Medulla oblongata (tissue), 1 donor: ENCODE measurements around the gene PKNOX2.

Experiments used
- DNase-seq: peaks from one replicate; pipeline ENCODE4 v3.0.0-alpha.2; 2015; ENCODE audit errors: extremely low spot score

The PKNOX2 gene

GRCh38 chr11:125441648-125442410 is 277.3 kb downstream of the PKNOX2 start:
- DNase-seq = peak; percentile 65

- DNase-seq = no peak
These were observed 278.4 kb downstream of the PKNOX2 start for GRCh38 chr11:125442946-125443345.

DNA sequence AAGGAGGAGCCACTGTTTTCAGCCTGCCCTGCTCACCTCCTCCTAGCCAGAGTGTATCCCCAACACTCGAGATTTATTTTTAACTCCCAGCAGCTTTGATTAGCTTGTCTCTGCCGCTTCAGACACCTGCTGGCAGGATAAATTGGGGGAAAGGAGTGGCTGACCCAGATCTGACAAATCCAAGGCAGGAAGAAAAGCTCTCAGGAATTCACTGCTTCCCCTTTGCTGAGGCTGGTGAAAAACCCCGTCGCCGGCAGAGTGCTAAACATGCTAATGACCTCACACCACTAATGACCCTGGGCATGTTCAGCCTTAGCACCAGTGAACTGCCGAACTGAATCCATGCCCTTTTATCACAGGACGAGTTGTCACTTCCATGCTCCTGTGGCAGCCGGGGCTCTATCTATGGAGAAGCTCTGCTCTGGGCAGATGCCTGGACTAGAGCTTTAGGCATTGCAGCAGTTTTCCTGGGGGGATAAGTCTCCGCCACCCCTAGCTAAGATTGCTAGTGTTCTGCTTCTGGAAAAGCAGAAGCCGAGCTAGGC is 279.3 kb downstream of the PKNOX2 start:
- DNase-seq = no peak

DNA sequence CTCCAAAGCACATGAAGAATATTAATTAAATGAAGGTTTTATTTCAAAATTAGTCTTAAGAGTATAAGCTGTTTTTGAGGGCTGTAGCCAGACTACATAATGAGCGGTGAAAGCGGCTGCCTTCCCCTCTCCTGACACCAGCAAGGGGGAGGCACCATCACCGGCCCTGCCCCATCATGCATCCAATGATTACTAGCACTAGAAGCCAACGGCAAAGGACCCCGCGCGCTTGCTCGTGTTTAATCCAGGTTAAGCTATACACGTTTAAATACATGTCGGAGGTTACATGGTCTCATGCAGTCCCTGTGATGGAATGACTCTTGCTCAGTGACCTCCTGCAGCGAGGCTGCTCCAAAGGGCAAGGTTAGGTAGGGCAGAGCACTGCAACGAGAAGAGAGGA is 281.2 kb downstream of the PKNOX2 start:
- DNase-seq = no peak

DNA sequence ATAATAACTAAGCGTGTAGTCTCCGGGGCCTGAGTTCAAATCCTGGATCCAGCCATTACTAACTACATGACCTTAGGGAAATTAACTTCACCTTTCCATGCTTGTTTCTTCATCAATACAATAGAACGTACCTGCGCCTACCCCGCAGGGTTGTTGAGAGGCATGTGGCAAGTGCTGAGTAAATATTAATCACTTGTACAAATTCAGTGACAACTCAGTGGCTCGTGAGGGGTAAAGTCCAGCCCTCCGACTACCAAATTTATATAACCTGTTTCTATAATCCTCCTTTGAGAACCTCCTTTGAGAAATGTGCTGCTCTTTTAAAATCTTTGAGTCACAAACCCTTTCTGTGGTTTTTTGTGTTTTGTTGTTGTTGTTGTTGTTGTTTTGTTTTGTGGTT is 281.7 kb downstream of the PKNOX2 start:
- DNase-seq = no peak

DNA sequence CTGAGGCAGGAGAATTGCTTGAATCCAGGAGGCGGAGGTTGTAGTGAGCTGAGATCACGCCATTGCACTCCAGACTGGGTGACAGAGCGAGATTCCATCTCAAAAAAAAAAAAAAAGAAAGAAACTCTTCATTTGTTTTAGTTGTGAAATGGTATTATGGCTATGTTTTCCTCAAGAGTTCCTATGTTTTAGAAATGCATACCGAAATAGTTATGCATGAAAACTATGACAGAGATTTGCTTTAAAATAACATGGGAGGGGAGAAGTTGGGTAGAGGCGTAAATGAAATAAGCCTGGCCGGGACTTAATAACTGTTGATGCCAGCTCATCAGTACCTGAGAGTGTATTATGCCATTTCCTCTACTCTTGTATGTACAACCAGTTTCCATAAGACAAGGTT is 283.2 kb downstream of the PKNOX2 start:
- DNase-seq = no peak

DNA sequence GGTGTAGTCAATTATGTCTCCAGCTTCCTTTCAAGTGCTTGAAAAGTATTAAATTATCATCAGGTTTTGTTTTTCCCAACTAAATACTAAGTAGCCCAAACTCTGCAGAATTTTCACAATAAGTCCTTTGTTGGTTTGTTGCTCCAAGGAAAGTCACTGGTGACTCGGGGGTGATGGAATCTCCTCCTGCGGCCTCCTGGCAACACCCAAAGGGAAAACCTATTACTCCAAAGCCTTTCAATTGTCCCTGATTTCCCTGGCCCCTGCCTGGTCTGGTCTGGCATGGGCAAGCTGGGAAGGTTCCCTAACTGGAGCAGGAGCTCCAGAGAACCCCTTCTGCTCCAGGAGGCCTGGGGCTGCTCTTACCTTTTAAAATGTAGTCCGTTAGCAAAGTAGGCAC is 283.6 kb downstream of the PKNOX2 start:
- DNase-seq = peak; percentile 75

DNA sequence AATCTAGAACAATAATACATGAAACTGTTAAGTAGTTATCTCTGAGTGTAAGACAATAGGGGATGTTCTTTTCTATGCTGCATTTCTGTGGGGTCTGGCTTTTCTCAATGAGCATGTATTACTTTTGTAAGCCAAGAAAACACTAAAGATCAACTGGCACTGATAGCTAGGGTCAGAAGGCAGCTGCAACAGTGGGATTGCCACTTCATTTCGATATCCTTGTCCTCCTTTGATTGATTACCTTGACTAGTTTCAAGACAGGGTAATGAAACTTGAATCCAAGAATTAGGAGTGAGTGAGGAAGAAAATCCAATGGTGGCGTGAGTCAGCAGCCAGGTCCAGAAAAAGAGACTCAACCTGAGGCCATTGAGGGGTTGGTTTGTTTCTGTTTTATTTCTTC is 285.0 kb downstream of the PKNOX2 start:
- DNase-seq = no peak

DNA sequence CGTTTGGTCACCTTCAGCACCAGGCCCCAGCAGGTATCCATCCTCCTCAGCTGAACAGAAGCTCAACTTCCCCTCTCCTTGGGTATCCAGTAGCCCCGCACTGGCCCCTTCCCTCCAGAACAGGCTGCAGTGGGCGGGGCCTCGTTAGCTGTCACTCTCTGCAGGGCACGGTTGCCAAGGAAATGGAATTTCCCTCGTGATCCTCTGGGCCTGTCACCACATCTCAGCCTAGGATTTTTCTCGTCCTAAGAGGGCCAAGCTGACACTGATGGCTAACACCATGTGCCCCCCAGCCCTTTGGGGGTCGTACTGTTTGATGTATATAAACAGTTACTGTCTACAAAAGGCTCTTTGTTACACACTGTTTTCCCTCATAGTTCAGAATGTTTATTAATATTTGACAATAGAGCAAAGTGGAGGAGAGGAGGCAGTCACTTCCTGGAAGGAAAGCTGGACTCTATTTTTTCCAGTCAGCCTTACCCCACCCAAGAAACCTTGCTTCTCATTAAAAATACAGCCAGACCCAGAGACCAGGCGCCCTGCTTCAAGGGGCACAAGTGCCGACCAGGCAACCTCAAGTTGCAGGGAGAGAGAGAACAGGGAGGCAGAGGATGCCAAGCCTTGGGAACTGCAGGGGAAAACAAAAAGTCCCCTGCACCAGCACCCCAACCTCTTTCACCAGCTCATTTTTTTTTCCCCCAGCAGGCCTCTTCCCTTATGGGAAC is 287.0 kb downstream of the PKNOX2 start:
- peak; percentile 97 for DNase-seq

GRCh38 chr11:125452125-125452470 is 287.5 kb downstream of the PKNOX2 start:
- DNase-seq = no peak

- no peak for DNase-seq
These were observed 289.5 kb downstream of the PKNOX2 start for GRCh38 chr11:125454047-125454446.

DNA sequence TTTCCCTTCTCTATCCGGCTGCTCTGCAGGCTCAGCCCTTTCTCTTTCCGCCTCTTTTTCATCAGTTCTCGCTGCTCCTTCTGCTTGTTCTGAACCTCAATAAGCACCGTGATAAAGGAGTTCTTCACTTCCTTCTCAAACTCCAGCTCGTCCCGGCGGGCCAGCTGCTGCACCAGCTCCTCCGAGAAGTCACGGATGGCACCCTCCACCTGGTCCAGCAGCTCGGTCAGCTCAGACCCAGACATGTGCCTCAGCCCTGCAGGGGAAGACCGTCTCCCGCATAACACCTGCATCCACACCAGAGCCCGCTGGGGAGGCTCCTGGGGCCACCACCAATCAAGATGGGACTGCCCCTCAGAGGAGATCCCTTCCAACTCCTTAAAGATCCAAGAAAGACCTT is 291.3 kb downstream of the PKNOX2 start:
- no peak for DNase-seq

DNA sequence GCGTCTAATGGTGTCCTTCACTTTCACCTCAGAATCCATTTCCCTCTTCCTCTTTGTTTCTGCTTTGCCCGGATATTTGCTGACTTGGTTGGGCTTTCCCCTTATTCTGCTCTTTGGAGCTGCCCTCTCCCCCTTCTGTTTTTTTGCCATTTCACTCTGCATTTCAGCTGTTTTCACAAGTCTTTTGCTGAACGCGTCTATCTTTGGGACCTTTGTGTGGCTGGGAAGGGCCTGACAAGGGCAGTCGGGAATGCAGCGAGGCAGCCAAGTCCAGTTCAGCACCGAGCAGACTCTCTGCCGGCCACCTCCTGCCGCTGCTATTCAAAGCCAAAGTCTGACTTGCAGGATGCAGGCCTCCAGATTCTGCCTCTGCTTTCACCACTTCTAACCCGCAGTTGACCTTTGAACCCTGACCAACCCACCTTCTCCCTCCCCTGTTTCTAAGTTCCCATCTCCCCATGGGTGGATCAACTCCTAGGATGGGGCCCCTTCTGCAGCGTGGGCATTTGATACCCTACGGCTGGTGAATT is 293.3 kb downstream of the PKNOX2 start:
- DNase-seq = peak; percentile 92

DNA sequence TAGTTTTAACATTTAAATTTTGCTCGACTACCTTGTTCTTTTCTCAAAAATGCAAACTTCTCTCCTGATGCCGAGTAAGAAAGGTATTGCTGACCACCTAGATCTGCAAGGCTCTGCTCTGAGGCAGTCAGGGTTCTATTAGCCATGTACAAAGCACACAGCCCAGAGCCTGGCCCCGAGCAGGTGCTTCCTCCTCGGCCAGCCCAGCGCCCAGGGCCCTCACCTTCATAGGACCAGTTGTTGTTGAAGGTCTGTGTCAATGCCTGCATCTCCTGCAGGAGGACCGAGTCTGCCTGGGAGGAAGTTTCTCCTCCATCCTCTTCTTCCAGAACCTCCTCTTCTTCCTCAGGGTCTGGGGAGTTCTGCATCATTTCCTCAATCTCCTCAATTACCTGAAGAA is 295.7 kb downstream of the PKNOX2 start:
- no peak for DNase-seq

DNA sequence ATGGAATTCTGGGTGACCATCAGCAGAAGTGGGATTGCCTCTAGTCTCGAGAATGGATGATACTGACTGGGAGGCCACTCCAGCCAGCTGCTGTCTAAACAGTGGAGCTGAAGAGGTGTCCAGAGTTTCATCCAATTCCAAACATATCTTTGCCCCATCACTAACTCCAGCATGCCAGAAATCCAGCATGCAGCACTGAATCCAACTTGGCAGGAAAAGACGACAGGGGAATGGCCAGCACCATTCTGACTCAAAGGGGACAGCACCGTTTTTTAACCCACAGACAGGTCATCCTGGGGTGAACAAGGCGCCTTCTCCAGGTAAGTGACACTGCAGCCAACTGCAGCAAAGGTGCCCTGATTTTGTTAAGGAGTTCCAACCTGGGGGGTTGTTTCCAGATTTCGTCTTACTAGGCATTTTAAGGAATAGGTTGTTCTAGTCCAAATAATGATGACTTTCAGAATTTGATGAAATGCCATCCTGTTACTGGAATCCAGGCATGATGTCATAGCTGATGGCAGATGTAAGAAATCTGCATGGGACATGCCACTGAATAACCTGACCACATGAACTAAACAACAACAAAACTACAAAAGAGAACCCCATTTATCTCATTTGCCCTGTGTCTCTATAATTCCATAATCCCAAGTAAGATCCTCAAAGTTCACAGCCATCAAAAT is 299.2 kb downstream of the PKNOX2 start:
- DNase-seq = no peak

DNA sequence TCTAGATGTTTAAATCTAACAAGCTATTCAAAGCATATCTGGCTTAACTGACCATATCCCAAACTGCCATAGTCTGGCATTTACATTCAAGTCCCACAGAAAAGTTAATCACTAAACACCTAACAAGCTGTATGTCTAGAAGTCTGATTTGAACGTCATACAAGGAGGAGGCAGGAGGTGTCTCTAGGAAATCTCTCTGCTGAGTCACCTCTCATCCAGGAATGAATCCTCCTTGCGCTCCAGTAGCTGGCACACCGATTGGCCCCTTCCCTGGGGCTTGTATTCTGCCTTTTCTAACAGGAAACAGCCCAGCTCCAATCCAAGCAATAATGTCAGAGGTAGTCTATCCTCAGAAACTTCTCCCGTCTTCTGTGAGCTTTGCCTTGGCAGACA is 299.7 kb downstream of the PKNOX2 start:
- DNase-seq = no peak

DNA sequence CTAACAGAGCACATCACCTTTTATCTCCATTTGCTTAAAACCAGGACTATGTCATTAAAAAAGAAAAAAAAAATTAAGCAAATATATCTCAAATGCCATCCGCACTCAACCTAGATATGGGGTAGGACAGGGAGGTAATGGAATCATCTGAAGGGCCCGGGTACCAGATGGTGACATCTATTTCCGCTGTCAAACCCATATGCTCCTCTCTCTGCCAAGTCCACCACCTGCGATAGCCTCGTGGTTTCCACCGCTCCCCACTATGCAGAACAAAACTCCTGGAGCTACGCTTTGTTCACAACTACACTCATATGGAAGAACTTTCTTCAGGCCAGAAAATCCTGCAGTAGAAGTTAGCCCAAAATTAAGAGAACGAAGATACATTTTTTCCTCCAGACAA is 300.1 kb downstream of the PKNOX2 start:
- DNase-seq = no peak

DNA sequence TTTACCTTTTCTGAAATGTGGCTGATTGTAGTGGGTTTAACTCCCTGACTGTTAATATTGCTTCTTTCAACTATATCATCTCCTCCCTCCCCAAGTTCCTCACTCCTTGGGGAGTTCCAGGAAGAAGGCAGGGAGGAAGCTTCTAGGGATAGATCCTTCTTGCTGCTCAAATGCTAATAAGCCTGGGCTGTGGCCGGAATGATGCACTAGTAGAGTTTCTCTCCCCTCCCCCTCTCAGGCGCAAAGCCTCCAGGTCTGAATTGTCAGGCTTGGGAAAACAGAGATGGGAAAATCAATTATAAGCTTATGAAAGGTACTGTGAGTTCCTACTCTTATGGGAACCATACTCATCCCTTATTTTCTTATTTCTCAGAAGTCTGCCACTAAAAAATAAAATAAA is 300.7 kb downstream of the PKNOX2 start:
- peak; percentile 64 for DNase-seq

- no peak for DNase-seq
These were observed 301.1 kb downstream of the PKNOX2 start for GRCh38 chr11:125465701-125466100.

DNA sequence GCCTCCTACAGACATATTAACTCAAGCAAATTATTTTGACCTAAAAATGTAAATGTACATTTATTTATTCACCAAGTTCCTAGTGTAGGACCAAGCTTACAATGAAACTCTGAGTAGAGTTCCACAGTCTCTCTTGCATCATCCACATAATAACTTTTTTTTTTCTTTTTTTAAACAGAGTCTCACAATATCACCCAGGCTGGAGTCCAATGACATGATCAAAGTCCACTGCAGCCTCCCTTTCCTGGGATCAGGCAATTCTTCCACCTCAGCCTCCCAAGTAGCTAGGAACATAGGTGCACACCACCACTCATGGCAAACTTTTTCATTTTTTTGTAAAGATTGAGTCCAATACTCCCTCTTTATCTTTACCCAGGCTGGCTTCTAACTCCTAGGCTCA is 303.5 kb downstream of the PKNOX2 start:
- DNase-seq = no peak

DNA sequence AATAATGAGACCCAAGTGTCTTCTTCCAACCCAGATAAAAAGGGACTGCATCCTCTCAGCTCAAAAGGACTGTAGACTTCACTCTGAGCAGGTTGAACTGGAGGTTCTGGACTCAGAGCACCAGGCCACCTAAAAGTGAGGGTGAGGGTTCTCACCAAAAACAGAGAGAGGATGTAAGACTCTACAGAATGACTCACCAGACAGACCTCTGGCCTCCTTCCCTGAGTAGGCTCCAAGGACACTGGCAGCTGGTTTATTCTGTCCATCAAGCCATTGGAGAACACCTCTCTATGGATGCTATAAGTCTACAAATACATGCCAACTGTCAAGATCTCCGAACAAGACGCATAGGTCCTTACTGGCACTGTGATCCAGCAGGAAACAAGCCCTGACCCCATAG is 304.3 kb downstream of the PKNOX2 start:
- DNase-seq = no peak

GRCh38 chr11:125470355-125470754 is 305.8 kb downstream of the PKNOX2 start:
- DNase-seq = no peak
